Spleen (tissue), 11 donors: ENCODE results near the gene SLC2A10. TPM values are rescaled to one million over a fixed set of nuclear protein-coding genes. Genes with fewer than 3 reads are reported as not detected.

Experiments used
- DNase-seq: peaks from one replicate; pipeline ENCODE4 v3.0.0-alpha.2; 2020
- H3K27ac ChIP-seq, 8 donors: fragments of 200-600 bp; sonication (generic) in 7 of 8; 1 replicate in 4 of 8; 2 replicates in 4 of 8; pipeline versions ENCODE4 v1.5.0 to v1.8.0; 2016 to 2021; ENCODE audit warnings: inconsistent platforms in 4 of 8, mild to moderate bottlenecking in 4 of 8, moderate library complexity in 1 of 8
- H3K27me3 ChIP-seq, 7 donors: fragments of 200-600 bp; sonication (generic) in 6 of 7; replicated peaks in 1 of 7; 1 replicate in 4 of 7; 2 replicates in 3 of 7; pipeline versions ENCODE4 v1.5.0 to v1.8.0; 2016 to 2021; ENCODE audit warnings: inconsistent platforms in 3 of 7, mild to moderate bottlenecking in 1 of 7
- H3K36me3 ChIP-seq, 6 donors: fragments of 200-600 bp; sonication (generic) in 5 of 6; 1 replicate in 4 of 6; 2 replicates in 2 of 6; pipeline versions ENCODE4 v1.5.0 to v1.8.0; 2016 to 2021; ENCODE audit warnings: inconsistent platforms in 2 of 6
- H3K4me1 ChIP-seq, 6 donors: fragments of 200-600 bp; sonication (generic) in 5 of 6; 1 replicate in 3 of 6; 2 replicates in 3 of 6; pipeline versions ENCODE4 v1.5.0 to v1.8.0; 2016 to 2021; ENCODE audit warnings: inconsistent platforms in 3 of 6
- H3K4me3 ChIP-seq, 8 donors: fragments of 200-600 bp; sonication (generic) in 7 of 8; 1 replicate in 4 of 8; 2 replicates in 4 of 8; pipeline versions ENCODE4 v1.5.0 to v1.8.0; 2016 to 2021; ENCODE audit warnings: inconsistent platforms in 4 of 8, mild to moderate bottlenecking in 4 of 8, moderate library complexity in 2 of 8
- H3K9me3 ChIP-seq, 8 donors: fragments of 200-600 bp; sonication (generic) in 7 of 8; 1 replicate in 4 of 8; 2 replicates in 4 of 8; pipeline versions ENCODE4 v1.5.0 to v1.8.0; 2016 to 2021; ENCODE audit warnings: inconsistent platforms in 4 of 8
- CTCF ChIP-seq, 11 experiments: fragments of 200-600 bp in 7 of 11; fragments of 450-650 bp in 4 of 11; sonication (generic) in 4 of 11; IDR thresholded peaks in 8 of 11; conservative IDR thresholded peaks in 3 of 11; 1 replicate in 7 of 11; 2 replicates in 4 of 11; pipeline versions ENCODE4 v1.4.0 to v1.8.0; 2016 to 2021; ENCODE audit warnings: antibody characterized with exemption in 11 of 11, inconsistent platforms in 4 of 11, mild to moderate bottlenecking in 1 of 11
- POLR2A ChIP-seq, 3 donors: fragments of 450-650 bp; IDR thresholded peaks; one replicate each; pipeline ENCODE4 v1.5.1; 2017; ENCODE audit warnings: antibody characterized with exemption in 3 of 3, mild to moderate bottlenecking in 1 of 3
- POLR2AphosphoS5 ChIP-seq, 3 donors: sonication (generic); formaldehyde crosslinking; IDR thresholded peaks; one replicate each; pipeline ENCODE4 v1.5.1; 2017; ENCODE audit warnings: antibody characterized with exemption in 3 of 3
- WGBS, 5 donors: extraction: QIAGEN DNeasy Blood & Tissue Kit in 3 of 5; methylation state at CpG; one replicate each; pipeline versions ENCODE4 v1.1.5 to v1.1.7; 2013 to 2018; 5-methylcytosine and 5-hydroxymethylcytosine counted together
- intact Hi-C: fragments of 100-400 bp; cut with DNase I; formaldehyde crosslinking; loops from one replicate; pipeline ENCODE4 v1.15.0; 2023; ENCODE audit warnings: low total_unique reads
- polyA plus RNA-seq, 3 donors: library from polyadenylated mRNA; stranded (reverse); fragments of 200-250 nt; gene quantifications; one replicate each; pipeline ENCODE4 v1.2.1, GENCODE V29; 2013
- total RNA-seq, 7 donors: library from RNA; depleted of rRNA in 3 of 7; stranded (reverse); fragments of >200 nt in 3 of 7; fragmentation: NEBNext Ultra II Directional in 4 of 7; extraction: Animal tissue kit (Norgen Biotek cat#: 25700) in 4 of 7; gene quantifications; one replicate each; pipeline versions ENCODE4 v1.1.0 to v1.2.1, GENCODE V29; 2016 to 2021
- donor health status: healthy with polysubstance abuse.
- donor health status: DM: no; HTN: no; CAD: no; lungs with moderate emphysema.
- donor health status: DM: no; HTN: no; CAD: no.
- donor health status: Bipolar disorder and iron deficiency.
- donor health status: healthy.
- donor health status: DM: no; HTN: no; CAD: no.
- donor health status: DM: yes; HTN: yes; CAD: no.

Gene SLC2A10
- total and polyA plus RNA-seq, 10 donors = 1.9 to 7.3 (median 2.9) TPM

- 83 to 92% (median 88%) methylated on average over 9 of the region's 9 CpGs for WGBS, 5 donors
- no peaks in the 10 kb centered on the region for H3K4me1 ChIP-seq
- TF ChIP-seq POLR2A (IDR thresholded peaks at IDR 0.05) (no peak), POLR2AphosphoS5 (IDR thresholded peaks at IDR 0.05) (no peak), CTCF (IDR thresholded peaks at IDR 0.05 in 8 of 11, conservative IDR thresholded peaks at IDR 0.05 in 3 of 11) (no peak)
- intact Hi-C loops = no loop called here
- no peak overlapping the region for H3K4me3 ChIP-seq
- H3K27me3 ChIP-seq = peaks cover 0 to 66% (median 3%) of the 10 kb centered on the region in 7 donors
- no peak overlapping the region for H3K27ac ChIP-seq
- DNase-seq = no peak
- H3K36me3 ChIP-seq = no peaks in the 10 kb centered on the region
- no peaks in the 10 kb centered on the region for H3K9me3 ChIP-seq
Observed at GRCh38 chr20:46774943-46775560, 65.6 kb downstream of the SLC2A10 start.

- 79 to 93% (median 90%) methylated on average over 1 of the region's 1 CpG for WGBS, 5 donors
- Histone ChIP-seq H3K27me3 (peaks cover 0 to 65% (median 3%) of the 10 kb centered on the region in 7 donors), H3K27ac (no peak overlapping the region)
Observed at GRCh38 chr20:46775806-46776205, 66.4 kb downstream of the SLC2A10 start.

GRCh38 chr20:46777331-46777730, 67.9 kb downstream of the SLC2A10 start:
- TF ChIP-seq POLR2AphosphoS5 (IDR thresholded peaks at IDR 0.05) (no peak), CTCF (IDR thresholded peaks at IDR 0.05 in 8 of 11, conservative IDR thresholded peaks at IDR 0.05 in 3 of 11) (no peak), POLR2A (IDR thresholded peaks at IDR 0.05) (no peak)

More at GRCh38 chr20:46775806-46776205, 66.4 kb downstream of the SLC2A10 start:
- TF ChIP-seq CTCF (IDR thresholded peaks at IDR 0.05 in 8 of 11, conservative IDR thresholded peaks at IDR 0.05 in 3 of 11) = no peak
- TF ChIP-seq POLR2A (IDR thresholded peaks at IDR 0.05) = no peak
- TF ChIP-seq POLR2AphosphoS5 (IDR thresholded peaks at IDR 0.05) = no peak
- no peak overlapping the region for H3K4me3 ChIP-seq
- H3K4me1 ChIP-seq = no peaks in the 10 kb centered on the region
- H3K9me3 ChIP-seq = no peaks in the 10 kb centered on the region
- no peak for DNase-seq
- intact Hi-C loops = no loop called here
- no peaks in the 10 kb centered on the region for H3K36me3 ChIP-seq

GRCh38 chr20:46779831-46780230, 70.4 kb downstream of the SLC2A10 start:
- DNase-seq = no peak
- intact Hi-C loops = no loop called here
- 59 to 84% (median 72%) methylated on average over 4 of the region's 4 CpGs for WGBS, 5 donors

More at GRCh38 chr20:46777331-46777730, 67.9 kb downstream of the SLC2A10 start:
- Histone ChIP-seq H3K27me3 (peaks cover 0 to 51% (median 0%) of the 10 kb centered on the region in 7 donors), H3K9me3 (no peaks in the 10 kb centered on the region), H3K4me1 (no peaks in the 10 kb centered on the region), H3K4me3 (no peak overlapping the region), H3K36me3 (no peaks in the 10 kb centered on the region), H3K27ac (no peak overlapping the region)
- WGBS, 5 donors = 75 to 87% (median 80%) methylated on average over 7 of the region's 7 CpGs
- intact Hi-C loops = no loop called here
- DNase-seq = no peak

More at GRCh38 chr20:46779831-46780230, 70.4 kb downstream of the SLC2A10 start:
- no peak for TF ChIP-seq POLR2A (IDR thresholded peaks at IDR 0.05)
- TF ChIP-seq CTCF (IDR thresholded peaks at IDR 0.05 in 8 of 11, conservative IDR thresholded peaks at IDR 0.05 in 3 of 11) = no peak
- TF ChIP-seq POLR2AphosphoS5 (IDR thresholded peaks at IDR 0.05) = no peak
- Histone ChIP-seq H3K27me3 (peaks cover 0 to 36% (median 0%) of the 10 kb centered on the region in 7 donors), H3K27ac (no peak overlapping the region), H3K4me3 (no peak overlapping the region), H3K9me3 (no peaks in the 10 kb centered on the region), H3K4me1 (no peaks in the 10 kb centered on the region), H3K36me3 (no peaks in the 10 kb centered on the region)
